ENCODE data around the gene KCNN4. TPM values are rescaled to one million over a fixed set of nuclear protein-coding genes. Genes with fewer than 3 reads are reported as not detected.

The KCNN4 gene
- polyA plus RNA-seq, 1 of the 3 experiments (the other 2 are of a cell fraction): 22.2 TPM

DNA sequence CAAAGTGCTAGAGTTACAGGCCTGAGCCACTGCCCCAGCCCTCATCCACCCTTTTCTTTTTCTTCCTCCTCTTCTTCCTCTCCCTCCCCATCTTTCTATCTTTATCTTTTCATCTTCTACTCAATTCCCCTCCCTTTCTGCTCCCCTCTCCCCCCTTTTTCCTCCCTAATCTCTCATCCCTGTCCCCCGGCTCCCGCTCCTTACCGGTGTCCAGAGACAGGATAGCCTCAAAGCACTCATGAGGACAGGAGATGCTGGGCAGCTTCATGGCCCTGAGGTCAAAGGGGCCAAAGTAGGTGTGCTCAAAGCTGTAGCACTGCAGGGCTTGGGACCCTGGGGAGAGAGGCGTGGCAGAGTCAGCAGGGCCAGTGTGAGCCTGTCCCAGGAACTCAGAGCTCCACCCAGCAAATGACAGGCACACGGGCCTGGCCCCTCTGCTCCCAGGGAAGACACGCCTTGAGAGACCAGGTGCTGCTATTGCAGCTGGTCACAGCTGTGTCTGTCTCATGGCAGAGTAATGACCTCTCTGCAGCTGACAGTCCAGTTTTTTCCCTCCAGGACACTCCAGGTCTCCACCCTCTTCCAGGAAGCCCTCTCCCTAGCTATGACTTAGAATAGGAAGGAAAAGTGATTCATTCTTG, 18.8 kb upstream of the KCNN4 start:
- Histone ChIP-seq H2AFZ (ENCODE audit: low read depth) (no peak overlapping the region), H3K9me3 (no peaks in the 10 kb centered on the region), H3K9ac (no peak overlapping the region), H3K4me2 (no peak overlapping the region), H3F3A (replicated peaks; ENCODE audit: insufficient read depth) (no peaks in the 10 kb centered on the region), H3K4me3 (ENCODE audit: low read depth in 2 of 2, low read length in 1 of 2) (no peak overlapping the region), H3K9me2 (no peaks in the 10 kb centered on the region), H3K4me1 (ENCODE audit: control insufficient read depth in 1 of 2, insufficient read depth in 2 of 2, low read depth in 1 of 2, low read length in 1 of 2) (peaks cover 0 to 7% of the 10 kb centered on the region in 2 experiments; a peak in 1 of 4 replicates), H4K20me1 (ENCODE audit: insufficient read depth) (no peaks in the 10 kb centered on the region), H3K79me2 (ENCODE audit: insufficient read depth) (no peaks in the 10 kb centered on the region), H3K27me3 (ENCODE audit: insufficient read depth) (peaks cover 18% of the 10 kb centered on the region; the same call in 1 of the 2 replicates), H3K36me3 (replicated peaks in 1 of 2; ENCODE audit: control insufficient read depth in 1 of 2, insufficient read depth in 2 of 2, low read length in 1 of 2) (no peaks in the 10 kb centered on the region), H3K27ac (ENCODE audit: low read depth in 2 of 2, low read length in 1 of 2) (no peak overlapping the region)
- DNase-seq: no peak
- TF ChIP-seq MXI1 (IDR thresholded peaks at IDR 0.05; ENCODE audit: low read depth, low read length) (no peak), RFX5 (IDR thresholded peaks at IDR 0.05; ENCODE audit: low read length) (no peak), EZH2phosphoT487 (IDR thresholded peaks at IDR 0.05; ENCODE audit: borderline replicate concordance, low read depth) (no peak), SIN3A (IDR thresholded peaks at IDR 0.05; ENCODE audit: borderline replicate concordance, low read depth, low read length) (no peak), MEF2A (IDR thresholded peaks at IDR 0.05; ENCODE audit: borderline replicate concordance, low read depth) (no peak), SMC3 (IDR thresholded peaks at IDR 0.05; ENCODE audit: low read depth, low read length) (no peak), RAD21 (IDR thresholded peaks at IDR 0.05; ENCODE audit: low read length) (no peak), POLR2AphosphoS5 (IDR thresholded peaks at IDR 0.05; ENCODE audit: low read depth, low read length) (no peak), RXRA (IDR thresholded peaks at IDR 0.05; ENCODE audit: borderline replicate concordance, low read depth) (no peak), FOXJ3 (CRISPR knock-in tag; IDR thresholded peaks at IDR 0.05) (no peak), FOSL2 (IDR thresholded peaks at IDR 0.05; ENCODE audit: borderline replicate concordance, low read depth) (no peak), GATA2 (CRISPR knock-in tag; IDR thresholded peaks at IDR 0.05) (no peak), MAX (IDR thresholded peaks at IDR 0.05; ENCODE audit: low read depth) (no peak), NFIC (IDR thresholded peaks at IDR 0.05; ENCODE audit: borderline replicate concordance) (no peak), ZBTB33 (IDR thresholded peaks at IDR 0.05; ENCODE audit: borderline replicate concordance, low read depth) (no peak), ELF1 (IDR thresholded peaks at IDR 0.05) (no peak), TAF1 (IDR thresholded peaks at IDR 0.05; ENCODE audit: borderline replicate concordance, low read depth, low read length) (no peak), JUND (IDR thresholded peaks at IDR 0.05) (no peak)
- TF ChIP-seq, protein P1, sequence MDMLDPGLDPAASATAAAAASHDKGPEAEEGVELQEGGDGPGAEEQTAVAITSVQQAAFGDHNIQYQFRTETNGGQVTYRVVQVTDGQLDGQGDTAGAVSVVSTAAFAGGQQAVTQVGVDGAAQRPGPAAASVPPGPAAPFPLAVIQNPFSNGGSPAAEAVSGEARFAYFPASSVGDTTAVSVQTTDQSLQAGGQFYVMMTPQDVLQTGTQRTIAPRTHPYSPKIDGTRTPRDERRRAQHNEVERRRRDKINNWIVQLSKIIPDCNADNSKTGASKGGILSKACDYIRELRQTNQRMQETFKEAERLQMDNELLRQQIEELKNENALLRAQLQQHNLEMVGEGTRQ (IDR thresholded peaks at IDR 0.05; ENCODE audit: borderline replicate concordance, low read depth, low read length): no peak
- 95% methylated on average over 6 of the region's 6 CpGs for WGBS (ENCODE audit: low lambda C conversion rate)
- POLR2A ChIA-PET: interaction anchor here (0.6 kb wide), 1 partner anchor 213 kb away, joined by 3 read pairs; no protein-coding TSS in a partner anchor
- CTCF ChIA-PET: interaction anchor here (0.6 to 2.3 kb wide), 6 partner anchors 10 to 54 kb away, joined by 3 to 12 read pairs (median 4); no protein-coding TSS in a partner anchor

Data from SK-N-SH (cell line).